AG04450 (cell line): Measurements from ENCODE around the gene CACNA1C. TPM values are rescaled to one million over a fixed set of nuclear protein-coding genes. Genes with fewer than 3 reads are reported as not detected.

Experiments used
- CTCF ChIA-PET: fragments of 300-600, 350-600 bp; formaldehyde crosslinking; extraction: SDS; loops from one replicate; lab custom pipeline; 2022; ENCODE audit warnings: antibody characterized with exemption, inconsistent platforms; lab: Charles Lee
- POLR2A ChIA-PET: fragments of 350-600 bp; formaldehyde crosslinking; extraction: SDS; loops from one replicate; lab custom pipeline; 2021; ENCODE audit warnings: antibody characterized with exemption, inconsistent platforms; lab: Yijun Ruan, JAX
- DNase-seq: peaks from one replicate; pipeline ENCODE4 v3.0.0-alpha.2; 2011; ENCODE audit warnings: low read depth, low spot score
- H3K27ac ChIP-seq: one replicate; pipeline ENCODE4 v1.5.1; 2012; ENCODE audit warnings: low read depth, low read length, control low read depth
- H3K27me3 ChIP-seq: one replicate; pipeline ENCODE4 v1.6.0; 2012; ENCODE audit warnings: low read length; ENCODE audit not compliant: control insufficient read depth, insufficient read depth
- H3K4me3 ChIP-seq: 2 replicates; pipeline ENCODE4 v1.5.1; 2011; ENCODE audit warnings: mild to moderate bottlenecking, low read depth, low read length, control low read depth
- H3K9me3 ChIP-seq: 2 replicates; pipeline ENCODE4 v1.5.1; 2012; ENCODE audit warnings: low read length; ENCODE audit not compliant: control insufficient read depth, insufficient read depth
- polyA plus RNA-seq: library from polyadenylated mRNA; depleted of rRNA; stranded (reverse); fragments of >200 nt; gene quantifications from 2 replicates; pipeline ENCODE4 v1.2.3, GENCODE V29; 2011
- TF ChIP-seq, protein P1 (sequence below): IDR thresholded peaks from 2 replicates; pipeline ENCODE4 v1.5.1; 2011; ENCODE audit warnings: low read depth, low read length, control low read depth, inconsistent platforms

The CACNA1C gene
- polyA plus RNA-seq, 1 experiment, result 5.9 TPM

DNA sequence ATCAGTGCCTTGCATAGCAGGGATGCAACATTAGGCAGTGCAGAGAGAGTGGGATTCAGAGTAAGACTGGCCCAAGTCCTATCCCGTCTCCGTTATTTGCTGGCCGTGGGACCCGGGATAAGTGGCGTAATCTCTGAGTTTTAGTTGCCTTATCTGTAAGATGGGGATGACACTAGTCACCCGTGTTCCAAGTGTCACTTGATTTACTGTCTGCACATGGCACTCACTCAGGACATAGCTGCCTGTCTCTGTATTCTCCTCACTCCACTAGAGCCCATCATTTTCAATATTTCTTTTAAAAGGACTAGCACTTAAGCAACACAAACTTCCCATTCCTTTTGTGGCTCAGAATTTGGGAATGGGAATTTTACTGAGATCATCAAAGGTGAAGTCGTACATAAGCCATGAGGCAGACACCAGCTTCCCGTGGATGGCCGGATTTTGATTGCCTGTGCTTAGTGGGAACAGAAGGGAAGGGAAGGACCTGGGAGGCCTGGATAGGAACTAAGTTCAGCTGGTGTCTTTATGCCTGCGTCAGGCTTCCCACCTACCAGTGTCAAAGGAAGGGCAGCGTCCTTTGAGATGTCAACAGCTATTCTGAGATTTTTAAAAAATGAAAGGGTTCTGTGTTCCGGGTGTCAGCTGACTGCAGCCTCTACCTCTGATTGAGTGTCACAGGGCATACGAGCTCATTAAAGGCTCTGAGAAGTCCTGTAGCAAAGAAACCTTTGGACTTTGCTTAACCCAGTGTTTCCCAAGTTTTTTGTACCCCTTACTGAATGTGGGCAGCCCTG is 361.4 kb downstream of the CACNA1C start:
- POLR2A ChIA-PET, result no interaction called here
- Histone ChIP-seq H3K27ac (no peak overlapping the region), H3K4me3 (no peak overlapping the region), H3K27me3 (no peaks in the 10 kb centered on the region), H3K9me3 (no peaks in the 10 kb centered on the region)
- DNase-seq, result no peak
- TF ChIP-seq, protein P1, sequence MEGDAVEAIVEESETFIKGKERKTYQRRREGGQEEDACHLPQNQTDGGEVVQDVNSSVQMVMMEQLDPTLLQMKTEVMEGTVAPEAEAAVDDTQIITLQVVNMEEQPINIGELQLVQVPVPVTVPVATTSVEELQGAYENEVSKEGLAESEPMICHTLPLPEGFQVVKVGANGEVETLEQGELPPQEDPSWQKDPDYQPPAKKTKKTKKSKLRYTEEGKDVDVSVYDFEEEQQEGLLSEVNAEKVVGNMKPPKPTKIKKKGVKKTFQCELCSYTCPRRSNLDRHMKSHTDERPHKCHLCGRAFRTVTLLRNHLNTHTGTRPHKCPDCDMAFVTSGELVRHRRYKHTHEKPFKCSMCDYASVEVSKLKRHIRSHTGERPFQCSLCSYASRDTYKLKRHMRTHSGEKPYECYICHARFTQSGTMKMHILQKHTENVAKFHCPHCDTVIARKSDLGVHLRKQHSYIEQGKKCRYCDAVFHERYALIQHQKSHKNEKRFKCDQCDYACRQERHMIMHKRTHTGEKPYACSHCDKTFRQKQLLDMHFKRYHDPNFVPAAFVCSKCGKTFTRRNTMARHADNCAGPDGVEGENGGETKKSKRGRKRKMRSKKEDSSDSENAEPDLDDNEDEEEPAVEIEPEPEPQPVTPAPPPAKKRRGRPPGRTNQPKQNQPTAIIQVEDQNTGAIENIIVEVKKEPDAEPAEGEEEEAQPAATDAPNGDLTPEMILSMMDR, result no peak
- CTCF ChIA-PET, result interaction anchor here (1.0 kb wide), 1 partner anchor 19 kb away, joined by 3 read pairs; no protein-coding TSS in a partner anchor

DNA sequence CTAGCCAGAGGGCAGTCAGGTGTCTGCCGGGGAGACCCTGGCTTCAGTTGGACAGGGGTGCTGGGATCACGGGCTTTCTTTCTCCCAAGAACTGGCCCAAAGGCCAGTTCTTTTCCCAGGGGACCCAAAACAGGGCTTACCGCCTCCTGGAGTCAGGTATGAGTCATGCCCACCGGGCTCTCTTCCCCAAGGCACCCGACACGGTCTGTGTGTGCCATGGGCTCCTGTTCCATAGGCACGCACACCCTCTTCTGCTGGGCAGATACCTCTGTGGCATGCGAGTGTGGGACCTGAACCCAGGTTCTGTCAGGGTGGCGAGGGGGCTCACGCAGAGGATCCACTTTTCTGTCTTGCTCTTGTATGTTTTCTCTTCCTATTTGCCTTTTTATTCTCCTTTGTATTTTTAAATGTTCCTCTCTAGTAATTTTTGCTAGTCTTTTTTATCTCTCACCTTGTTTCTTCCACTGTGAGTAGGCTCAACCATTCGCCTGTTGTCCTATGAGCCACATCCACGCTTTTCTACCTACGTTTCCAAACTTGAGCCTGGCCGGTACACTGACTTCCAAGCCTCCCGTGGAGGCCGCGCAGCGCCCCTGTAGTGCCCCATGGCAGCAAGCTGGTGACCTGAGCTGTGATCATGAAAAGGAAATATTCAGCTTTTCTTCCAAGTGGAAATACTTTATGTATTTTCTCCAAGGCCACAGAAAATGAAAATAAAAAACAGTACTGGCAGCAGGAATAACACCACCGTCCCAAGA is 362.2 kb downstream of the CACNA1C start:
- H3K9me3 ChIP-seq, result no peaks in the 10 kb centered on the region
- POLR2A ChIA-PET, result no interaction called here
- H3K27ac ChIP-seq, result no peak overlapping the region
- no peaks in the 10 kb centered on the region for H3K27me3 ChIP-seq
- CTCF ChIA-PET, result interaction anchor here (1.0 kb wide), 1 partner anchor 20 kb away, joined by 3 read pairs; no protein-coding TSS in a partner anchor
- no peak for DNase-seq
- TF ChIP-seq, protein P1, result no peak
- no peak overlapping the region for H3K4me3 ChIP-seq

DNA sequence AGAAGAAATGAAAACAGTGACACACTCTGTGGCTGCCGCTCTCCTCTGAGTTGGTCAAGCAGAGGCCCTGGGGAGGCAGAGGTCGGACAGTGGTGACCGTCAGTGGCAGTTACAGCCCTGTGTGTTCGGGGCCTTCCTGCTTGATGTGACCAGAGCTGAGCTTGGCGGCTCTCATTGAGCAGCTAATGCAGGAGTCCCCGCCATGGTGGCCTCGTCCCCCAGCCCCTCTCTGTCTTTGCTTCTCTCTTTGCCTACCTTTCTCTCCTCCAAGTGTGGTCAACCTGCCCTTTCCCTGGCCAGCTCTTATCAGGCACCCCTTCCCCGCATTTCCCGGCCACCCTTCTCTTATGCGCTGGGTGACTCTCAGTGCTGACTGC is 362.8 kb downstream of the CACNA1C start:
- DNase-seq, result no peak
- Histone ChIP-seq H3K9me3 (no peaks in the 10 kb centered on the region), H3K27ac (no peak overlapping the region), H3K27me3 (no peaks in the 10 kb centered on the region), H3K4me3 (no peak overlapping the region)
- ChIA-PET CTCF (no interaction called here), POLR2A (no interaction called here)
- TF ChIP-seq, protein P1, result no peak

DNA sequence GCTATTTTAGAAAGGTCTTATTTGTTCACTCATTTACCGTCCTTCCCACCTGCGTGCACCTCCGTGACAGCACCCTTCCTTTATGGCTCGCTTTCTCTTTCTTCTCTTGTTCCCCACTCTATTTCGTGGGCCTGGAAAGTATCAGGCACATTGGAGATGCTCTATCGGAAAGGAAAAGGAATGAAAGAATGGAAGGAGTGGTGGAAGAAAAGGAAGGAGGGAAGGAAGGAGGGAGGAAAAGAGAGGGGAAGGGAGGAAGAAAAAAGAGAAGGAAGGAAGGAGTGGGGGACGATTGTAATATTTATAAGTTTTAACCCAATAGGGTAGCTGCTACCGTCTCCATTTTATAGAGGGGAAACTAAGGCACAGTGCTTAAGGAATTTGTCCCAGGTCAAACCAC is 363.4 kb downstream of the CACNA1C start:
- Histone ChIP-seq H3K4me3 (no peak overlapping the region), H3K9me3 (no peaks in the 10 kb centered on the region), H3K27ac (no peak overlapping the region), H3K27me3 (no peaks in the 10 kb centered on the region)
- TF ChIP-seq, protein P1, result no peak
- CTCF ChIA-PET, result no interaction called here
- DNase-seq, result no peak
- POLR2A ChIA-PET, result no interaction called here
